ENCODE data around the gene DIP2C.

- TF ChIP-seq POLR2AphosphoS5 (IDR thresholded peaks at IDR 0.05) (no peak), CTCF (IDR thresholded peaks at IDR 0.05) (no peak)
These were observed 52.2 kb downstream of the DIP2C start for GRCh38 chr10:637221-637620.
